GM23248 (cell line): Measurements from ENCODE around the gene CLK2.

Experiments
- EZH2 ChIP-seq: fragments of 200-600 bp; sonication (generic); IDR thresholded peaks from 2 replicates; pipeline ENCODE4 v1.6.1; 2018; ENCODE audit warnings: antibody characterized with exemption, mild to moderate bottlenecking; ENCODE audit not compliant: insufficient read depth, poor library complexity, severe bottlenecking
- EZH2phosphoT487 ChIP-seq: fragments of 200-600 bp; sonication (generic); IDR thresholded peaks from 2 replicates; pipeline ENCODE4 v1.6.1; 2018; ENCODE audit warnings: antibody characterized with exemption, moderate library complexity, mild to moderate bottlenecking, low read depth; ENCODE audit not compliant: insufficient read depth

- TF ChIP-seq EZH2 (no peak), EZH2phosphoT487 (no peak)
Measured at GRCh38 chr1:155253208-155253607, 20.1 kb downstream of the CLK2 start.
